HUES48 (cell line): Measurements from ENCODE around the gene PGAM5.
"Not testable (repeated sequence)": the region's sequence is repeated elsewhere in the genome, so short reads cannot be mapped to it uniquely, and the experiment has no call there.

Source experiments
- H3K27ac ChIP-seq: one replicate; pipeline ENCODE4 v1.7.0; 2013; ENCODE audit warnings: low read depth, low read length, inconsistent platforms
- H3K27me3 ChIP-seq: 2 replicates; pipeline ENCODE4 v1.6.1; 2013; ENCODE audit warnings: mild to moderate bottlenecking, low read length; ENCODE audit not compliant: control insufficient read depth, insufficient read depth
- H3K36me3 ChIP-seq: 2 replicates; pipeline ENCODE4 v1.6.1; 2013; ENCODE audit warnings: low read length; ENCODE audit not compliant: control insufficient read depth, insufficient read depth
- H3K4me1 ChIP-seq: 2 replicates; pipeline ENCODE4 v1.6.1; 2013; ENCODE audit warnings: mild to moderate bottlenecking, low read length; ENCODE audit not compliant: control insufficient read depth, insufficient read depth
- H3K4me3 ChIP-seq: 2 replicates; pipeline ENCODE4 v1.5.1; 2013; ENCODE audit warnings: mild to moderate bottlenecking, low read depth, low read length
- H3K9ac ChIP-seq: 2 replicates; pipeline ENCODE4 v1.6.1; 2013; ENCODE audit warnings: mild to moderate bottlenecking, low read depth, low read length, moderate library complexity
- H3K9me3 ChIP-seq: 2 replicates; pipeline ENCODE4 v1.6.1; 2013; ENCODE audit warnings: low read length; ENCODE audit not compliant: control insufficient read depth, insufficient read depth

Gene PGAM5

DNA sequence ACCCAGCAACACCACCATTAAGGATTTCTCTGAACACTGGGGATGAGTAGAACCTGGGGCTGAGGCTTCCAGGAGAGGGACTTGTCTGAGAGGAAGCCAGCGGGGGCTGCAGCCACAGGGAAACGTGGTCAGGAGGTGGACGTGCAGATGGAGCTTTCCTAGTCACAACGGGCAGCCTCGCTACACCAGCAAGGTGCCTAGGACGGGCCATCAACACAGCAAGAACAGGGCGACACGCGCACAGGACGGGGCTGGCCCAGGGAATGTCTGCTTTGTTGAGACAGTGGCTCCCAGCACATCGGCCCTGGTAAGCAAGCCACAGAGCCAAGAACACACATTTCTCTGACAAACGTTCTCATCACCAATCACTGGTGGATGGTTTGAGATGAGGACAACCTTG, 25.7 kb downstream of the PGAM5 start:
- no peaks in the 10 kb centered on the region for H3K4me1 ChIP-seq
- H3K4me3 ChIP-seq: no peak overlapping the region
- no peaks in the 10 kb centered on the region for H3K27me3 ChIP-seq
- H3K27ac ChIP-seq: no peak overlapping the region
- H3K9ac ChIP-seq: no peak overlapping the region
- peaks cover 98% of the 10 kb centered on the region for H3K36me3 ChIP-seq
- no peaks in the 10 kb centered on the region for H3K9me3 ChIP-seq

DNA sequence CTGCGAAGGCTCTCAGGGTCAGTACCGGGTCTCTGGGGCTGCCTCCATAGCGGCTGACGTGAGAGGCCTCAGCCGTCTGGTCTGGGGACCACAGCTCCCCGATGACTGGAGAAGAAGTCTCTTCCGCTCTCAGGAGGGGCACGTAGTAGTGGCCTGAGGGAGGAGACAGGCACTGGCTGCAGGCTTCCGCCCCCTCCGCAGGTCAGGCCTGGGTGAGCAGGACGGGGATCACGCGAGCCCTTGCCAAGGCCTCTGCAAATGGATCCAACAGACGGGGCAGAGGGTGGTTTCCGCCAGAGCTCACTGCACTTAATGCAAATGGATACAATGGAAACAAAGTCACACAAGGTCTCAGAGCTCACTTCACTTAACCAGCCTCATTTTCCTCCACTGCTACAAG, 26.3 kb downstream of the PGAM5 start:
- Histone ChIP-seq H3K4me1 (no peaks in the 10 kb centered on the region), H3K9ac (no peak overlapping the region), H3K4me3 (no peak overlapping the region), H3K9me3 (no peaks in the 10 kb centered on the region), H3K36me3 (peaks cover 98% of the 10 kb centered on the region), H3K27ac (no peak overlapping the region), H3K27me3 (no peaks in the 10 kb centered on the region)

DNA sequence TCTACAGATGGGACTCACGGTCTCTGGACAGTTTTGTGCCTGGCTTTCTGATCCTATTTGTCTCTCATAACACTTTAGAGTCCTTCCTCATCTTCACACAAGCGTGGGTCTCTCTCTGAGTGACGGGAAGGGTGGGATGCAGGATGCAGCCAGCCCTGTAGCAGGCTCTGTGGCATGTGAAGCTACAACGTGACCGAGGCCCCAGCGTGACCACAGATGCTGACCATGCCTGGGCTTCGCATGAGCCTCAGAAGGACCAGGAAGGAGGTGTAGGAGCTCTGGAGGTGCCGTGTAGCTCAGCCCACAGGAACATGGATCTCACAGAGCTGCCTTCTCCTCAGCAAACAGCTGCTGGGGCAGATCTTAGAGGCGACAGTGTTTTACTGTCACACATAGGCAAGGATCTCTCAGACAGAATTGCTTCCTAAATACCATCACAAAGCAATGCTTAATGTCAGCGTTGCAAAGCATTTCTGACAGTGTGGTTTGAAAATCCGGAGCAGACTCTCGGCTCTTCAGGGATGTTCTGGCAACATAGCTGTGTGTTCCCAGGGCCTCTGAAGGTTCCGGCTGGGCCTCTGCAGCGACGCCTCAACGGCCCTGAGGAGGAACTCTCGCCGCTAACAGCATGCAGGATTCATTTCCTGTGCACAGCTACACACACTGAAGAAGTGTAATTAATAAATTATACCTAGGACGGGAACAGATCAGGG, 29.1 kb downstream of the PGAM5 start:
- no peaks in the 10 kb centered on the region for H3K27me3 ChIP-seq
- no peaks in the 10 kb centered on the region for H3K4me1 ChIP-seq
- no peak overlapping the region for H3K4me3 ChIP-seq
- H3K27ac ChIP-seq: no peak overlapping the region
- no peak overlapping the region for H3K9ac ChIP-seq
- H3K36me3 ChIP-seq: peaks cover 96% of the 10 kb centered on the region
- no peaks in the 10 kb centered on the region for H3K9me3 ChIP-seq

DNA sequence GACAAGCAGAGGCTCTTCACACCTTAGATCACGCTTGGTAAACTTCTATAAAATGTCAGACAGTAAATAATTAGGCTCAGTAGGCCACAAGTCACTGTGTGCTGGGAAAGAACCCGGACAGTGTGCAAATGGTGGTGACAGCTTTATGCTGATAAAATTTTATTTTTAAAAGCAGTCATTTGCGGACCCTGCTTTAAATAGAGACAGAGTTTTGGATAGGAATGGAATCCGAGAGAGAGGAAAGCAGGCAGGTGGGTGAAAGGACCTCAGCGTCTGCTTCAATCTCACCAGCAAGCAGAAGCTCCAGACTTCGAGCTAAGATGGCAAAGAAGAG, 29.6 kb downstream of the PGAM5 start:
- H3K27me3 ChIP-seq: no peaks in the 10 kb centered on the region
- H3K27ac ChIP-seq: no peak overlapping the region
- peaks cover 96% of the 10 kb centered on the region for H3K36me3 ChIP-seq
- H3K9ac ChIP-seq: no peak overlapping the region
- H3K4me3 ChIP-seq: no peak overlapping the region
- H3K9me3 ChIP-seq: no peaks in the 10 kb centered on the region
- H3K4me1 ChIP-seq: no peaks in the 10 kb centered on the region

DNA sequence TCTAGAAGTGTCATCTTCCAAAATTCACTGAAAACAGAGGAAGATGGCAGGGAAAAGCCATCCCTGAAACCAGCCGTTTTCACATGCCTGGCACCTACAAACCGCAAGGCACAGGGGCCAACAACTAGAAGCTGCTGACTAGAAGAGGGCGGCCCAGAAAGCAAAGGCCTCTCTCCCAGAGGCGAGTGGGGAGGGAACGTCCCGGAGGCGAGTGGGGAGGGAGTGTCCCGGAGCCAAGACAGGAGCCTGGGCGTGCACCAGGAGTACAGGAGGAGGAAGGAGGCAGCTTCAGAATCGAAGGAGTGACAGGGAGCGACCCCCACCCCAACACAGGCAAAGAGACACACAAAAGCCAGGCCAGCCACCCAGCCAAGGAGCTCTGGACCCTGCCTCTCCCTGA, 30.0 kb downstream of the PGAM5 start:
- no peak overlapping the region for H3K4me3 ChIP-seq

DNA sequence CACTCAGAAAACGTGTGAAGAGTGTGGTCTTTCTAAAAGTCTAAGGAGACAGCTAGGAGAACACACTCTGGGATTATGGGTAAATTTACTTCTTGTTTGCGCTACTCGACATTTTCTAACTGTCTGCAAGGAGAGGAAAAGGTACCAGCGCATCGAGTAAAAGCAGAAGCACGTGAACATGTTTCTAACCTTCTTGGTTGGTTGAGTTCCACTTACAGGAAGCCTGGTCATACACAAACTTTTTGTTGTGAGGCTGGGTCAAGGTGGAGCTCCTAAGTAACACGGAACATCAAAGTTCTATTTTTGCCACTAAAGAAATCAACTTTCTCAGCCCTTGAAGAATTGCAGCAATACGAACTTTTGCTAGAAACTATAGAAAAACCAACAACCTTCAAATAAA, 31.0 kb downstream of the PGAM5 start:
- no peaks in the 10 kb centered on the region for H3K9me3 ChIP-seq
- H3K27me3 ChIP-seq: no peaks in the 10 kb centered on the region
- H3K4me1 ChIP-seq: no peaks in the 10 kb centered on the region
- no peak overlapping the region for H3K27ac ChIP-seq
- peaks cover 94% of the 10 kb centered on the region for H3K36me3 ChIP-seq
- no peak overlapping the region for H3K4me3 ChIP-seq
- H3K9ac ChIP-seq: no peak overlapping the region

More for the DNA sequence above, 30.0 kb downstream of the PGAM5 start:
- Histone ChIP-seq H3K36me3 (peaks cover 96% of the 10 kb centered on the region), H3K27me3 (no peaks in the 10 kb centered on the region), H3K9me3 (no peaks in the 10 kb centered on the region), H3K27ac (no peak overlapping the region), H3K9ac (no peak overlapping the region), H3K4me1 (no peaks in the 10 kb centered on the region)

DNA sequence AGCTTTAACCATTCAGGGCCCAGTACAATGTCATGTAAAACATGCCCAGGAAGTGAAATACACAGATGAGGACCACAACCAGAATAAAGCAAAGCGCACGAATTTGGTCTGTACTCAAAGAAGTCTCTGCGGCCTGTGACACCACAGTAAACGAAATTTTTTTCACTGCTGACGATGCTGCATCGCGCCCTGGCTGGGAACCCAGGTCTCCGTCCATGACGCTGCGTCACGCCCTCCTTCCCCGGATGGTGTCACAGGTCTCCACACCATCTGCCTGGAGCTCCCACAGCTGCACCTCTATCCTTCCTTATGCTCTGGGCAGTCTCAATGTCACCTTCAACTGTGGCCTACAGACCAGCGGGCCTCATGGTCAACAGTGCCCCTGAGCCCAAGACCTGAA, 33.2 kb downstream of the PGAM5 start:
- H3K27me3 ChIP-seq: no peaks in the 10 kb centered on the region
- H3K9me3 ChIP-seq: no peaks in the 10 kb centered on the region
- H3K4me3 ChIP-seq: no peak overlapping the region
- no peak overlapping the region; the same call in 1 of the 2 replicates for H3K9ac ChIP-seq
- no peak overlapping the region for H3K27ac ChIP-seq
- H3K36me3 ChIP-seq: peaks cover 97% of the 10 kb centered on the region
- H3K4me1 ChIP-seq: no peaks in the 10 kb centered on the region

DNA sequence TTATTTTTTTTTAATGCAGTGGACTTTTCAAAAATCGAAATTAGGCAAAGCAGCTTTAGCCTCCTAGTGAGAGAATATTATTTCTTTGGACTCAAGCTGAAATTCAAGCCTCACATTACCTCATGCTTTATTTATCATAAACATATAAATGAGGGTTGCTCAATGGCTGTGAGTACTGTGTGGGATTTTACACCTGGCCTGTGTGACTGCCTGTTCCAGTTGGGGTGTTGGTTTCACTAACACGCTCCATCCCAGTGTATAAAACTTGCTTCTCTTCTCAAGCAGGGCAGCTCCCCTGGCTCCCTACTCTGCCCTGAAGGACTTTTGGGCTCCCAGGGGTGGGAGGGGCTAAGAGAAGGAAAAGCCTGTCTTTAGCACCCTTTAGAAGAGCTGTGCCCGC, 36.0 kb downstream of the PGAM5 start:
- no peak overlapping the region for H3K27ac ChIP-seq
- H3K27me3 ChIP-seq: no peaks in the 10 kb centered on the region
- no peaks in the 10 kb centered on the region for H3K9me3 ChIP-seq
- no peak overlapping the region for H3K4me3 ChIP-seq
- peaks cover 96% of the 10 kb centered on the region for H3K36me3 ChIP-seq
- H3K4me1 ChIP-seq: no peaks in the 10 kb centered on the region
- H3K9ac ChIP-seq: no peak overlapping the region

DNA sequence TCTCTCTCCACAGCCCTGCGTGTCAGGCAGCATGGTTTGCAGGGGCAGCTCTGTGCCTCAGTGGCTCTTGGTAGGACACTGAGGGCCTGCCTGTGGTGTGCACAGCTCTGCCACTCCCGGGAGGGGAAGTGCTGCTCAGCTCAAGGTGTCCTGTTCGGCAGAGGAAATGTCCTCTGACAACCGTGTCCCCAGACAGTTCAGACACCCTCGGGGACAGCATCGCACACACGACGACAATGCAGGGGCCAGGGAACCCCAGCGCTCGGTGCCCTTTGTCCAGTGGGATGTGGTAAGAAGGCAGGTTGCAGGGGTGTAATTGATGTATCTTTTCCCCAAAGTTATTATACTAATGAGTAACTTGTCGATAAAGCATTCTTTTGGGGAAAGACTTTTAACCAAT, 36.8 kb downstream of the PGAM5 start:
- Histone ChIP-seq H3K4me3 (no peak overlapping the region), H3K9me3 (no peaks in the 10 kb centered on the region), H3K27me3 (no peaks in the 10 kb centered on the region), H3K27ac (no peak overlapping the region), H3K9ac (no peak overlapping the region), H3K36me3 (peaks cover 96% of the 10 kb centered on the region), H3K4me1 (no peaks in the 10 kb centered on the region)

DNA sequence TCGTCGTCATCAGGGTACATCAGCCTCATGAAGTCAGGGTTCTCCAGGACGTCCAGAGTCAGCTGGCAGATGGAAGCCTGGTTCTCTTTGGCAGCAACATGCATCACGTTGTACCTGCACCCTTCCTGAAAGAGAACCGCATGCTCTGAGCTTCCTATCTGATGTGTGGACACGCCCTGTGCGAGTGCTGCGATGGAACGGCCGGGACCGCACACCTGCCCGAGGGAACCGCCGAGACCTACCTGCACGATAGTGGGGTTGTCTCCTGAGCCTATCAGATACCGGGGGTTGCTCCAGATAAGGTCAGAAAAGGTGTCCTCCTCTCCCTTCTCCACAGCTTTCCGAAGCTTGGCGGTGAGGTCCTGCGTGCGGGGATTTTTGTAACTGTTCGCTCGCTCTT, 37.3 kb downstream of the PGAM5 start:
- H3K27me3 ChIP-seq: no peaks in the 10 kb centered on the region
- no peak overlapping the region for H3K9ac ChIP-seq
- H3K4me3 ChIP-seq: no peak overlapping the region
- H3K36me3 ChIP-seq: peaks cover 96% of the 10 kb centered on the region
- no peaks in the 10 kb centered on the region for H3K9me3 ChIP-seq
- H3K27ac ChIP-seq: no peak overlapping the region
- H3K4me1 ChIP-seq: no peaks in the 10 kb centered on the region

DNA sequence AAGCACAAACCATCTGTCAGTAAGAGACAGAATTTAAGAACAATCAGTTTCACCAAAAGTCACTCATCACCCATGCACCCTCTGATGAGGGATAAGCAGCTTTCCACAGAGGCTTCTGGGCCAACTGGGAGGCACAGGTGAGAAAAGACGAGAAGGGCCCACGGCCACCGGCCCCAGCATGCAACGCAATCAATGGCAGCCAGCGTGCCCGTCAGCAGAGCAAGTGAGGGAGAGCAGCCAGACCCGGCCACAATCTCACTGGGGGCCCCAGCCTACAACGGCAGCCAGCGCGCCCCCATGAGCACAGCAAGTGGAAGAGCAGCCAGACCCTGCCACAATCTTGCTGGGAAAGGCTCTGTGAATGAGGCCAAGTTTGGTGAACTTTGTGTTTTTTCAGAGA, 37.7 kb downstream of the PGAM5 start:
- Histone ChIP-seq H3K9ac (no peak overlapping the region), H3K9me3 (no peaks in the 10 kb centered on the region), H3K36me3 (peaks cover 96% of the 10 kb centered on the region), H3K27ac (no peak overlapping the region), H3K4me1 (no peaks in the 10 kb centered on the region), H3K4me3 (no peak overlapping the region), H3K27me3 (no peaks in the 10 kb centered on the region)

DNA sequence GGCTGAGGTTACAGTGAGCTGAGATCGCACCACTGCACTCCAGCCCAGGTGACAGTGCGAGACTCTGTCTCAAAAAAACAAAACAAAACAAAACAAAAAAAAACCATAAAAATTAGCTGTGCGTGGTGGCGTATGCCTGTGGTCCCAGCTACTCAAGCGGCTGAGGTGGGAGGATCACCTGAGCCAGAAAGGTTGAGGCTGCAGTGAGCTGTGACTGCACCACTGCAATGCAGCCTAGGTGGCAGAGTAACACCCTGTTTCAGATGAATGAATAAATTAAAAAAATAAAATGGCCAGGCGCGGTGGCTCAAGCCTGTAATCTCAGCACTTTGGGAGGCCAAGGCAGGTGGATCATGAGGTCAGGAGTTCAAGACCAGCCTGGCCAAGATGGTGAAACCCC, 43.0 kb downstream of the PGAM5 start:
- H3K36me3 ChIP-seq: peaks cover 75% of the 10 kb centered on the region
- H3K27ac ChIP-seq, H3K9ac ChIP-seq, H3K9me3 ChIP-seq, H3K4me1 ChIP-seq, H3K27me3 ChIP-seq, H3K4me3 ChIP-seq: not testable (repeated sequence)
